Sigmoid colon (tissue), 4 donors: ENCODE results near the gene CAST.

Experiments
- POLR2A ChIP-seq, 2 donors: fragments of 450-650 bp; IDR thresholded peaks; one replicate each; pipeline ENCODE4 v1.6.1; 2016; ENCODE audit warnings: antibody characterized with exemption in 2 of 2, mild to moderate bottlenecking in 2 of 2, moderate library complexity in 2 of 2
- POLR2AphosphoS5 ChIP-seq, 4 donors: sonication (generic); formaldehyde crosslinking; IDR thresholded peaks; one replicate each; pipeline ENCODE4 v1.6.1; 2017; ENCODE audit warnings: antibody characterized with exemption in 4 of 4
- TF ChIP-seq, protein P1 (sequence below), 4 experiments: fragments of 450-650 bp in 3 of 4; fragments of 200-600 bp in 1 of 4; IDR thresholded peaks; one replicate each; pipeline ENCODE4 v1.5.1; 2016 to 2019; ENCODE audit warnings: antibody characterized with exemption in 4 of 4, mild to moderate bottlenecking in 3 of 4, moderate library complexity in 2 of 4

GRCh38 chr5:96655085-96655484 lies 7.1 kb upstream of the CAST start:
- TF ChIP-seq, protein P1, sequence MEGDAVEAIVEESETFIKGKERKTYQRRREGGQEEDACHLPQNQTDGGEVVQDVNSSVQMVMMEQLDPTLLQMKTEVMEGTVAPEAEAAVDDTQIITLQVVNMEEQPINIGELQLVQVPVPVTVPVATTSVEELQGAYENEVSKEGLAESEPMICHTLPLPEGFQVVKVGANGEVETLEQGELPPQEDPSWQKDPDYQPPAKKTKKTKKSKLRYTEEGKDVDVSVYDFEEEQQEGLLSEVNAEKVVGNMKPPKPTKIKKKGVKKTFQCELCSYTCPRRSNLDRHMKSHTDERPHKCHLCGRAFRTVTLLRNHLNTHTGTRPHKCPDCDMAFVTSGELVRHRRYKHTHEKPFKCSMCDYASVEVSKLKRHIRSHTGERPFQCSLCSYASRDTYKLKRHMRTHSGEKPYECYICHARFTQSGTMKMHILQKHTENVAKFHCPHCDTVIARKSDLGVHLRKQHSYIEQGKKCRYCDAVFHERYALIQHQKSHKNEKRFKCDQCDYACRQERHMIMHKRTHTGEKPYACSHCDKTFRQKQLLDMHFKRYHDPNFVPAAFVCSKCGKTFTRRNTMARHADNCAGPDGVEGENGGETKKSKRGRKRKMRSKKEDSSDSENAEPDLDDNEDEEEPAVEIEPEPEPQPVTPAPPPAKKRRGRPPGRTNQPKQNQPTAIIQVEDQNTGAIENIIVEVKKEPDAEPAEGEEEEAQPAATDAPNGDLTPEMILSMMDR (IDR thresholded peaks at IDR 0.05) = no peak
- TF ChIP-seq POLR2AphosphoS5 (IDR thresholded peaks at IDR 0.05) (no peak), POLR2A (IDR thresholded peaks at IDR 0.05) (no peak)
